ENCODE data around the gene CYP4A22. TPM values are rescaled to one million over a fixed set of nuclear protein-coding genes. Genes with fewer than 3 reads are reported as not detected.

CYP4A22 gene
- total RNA-seq, 1 experiment from 2014 or later: not detected

DNA sequence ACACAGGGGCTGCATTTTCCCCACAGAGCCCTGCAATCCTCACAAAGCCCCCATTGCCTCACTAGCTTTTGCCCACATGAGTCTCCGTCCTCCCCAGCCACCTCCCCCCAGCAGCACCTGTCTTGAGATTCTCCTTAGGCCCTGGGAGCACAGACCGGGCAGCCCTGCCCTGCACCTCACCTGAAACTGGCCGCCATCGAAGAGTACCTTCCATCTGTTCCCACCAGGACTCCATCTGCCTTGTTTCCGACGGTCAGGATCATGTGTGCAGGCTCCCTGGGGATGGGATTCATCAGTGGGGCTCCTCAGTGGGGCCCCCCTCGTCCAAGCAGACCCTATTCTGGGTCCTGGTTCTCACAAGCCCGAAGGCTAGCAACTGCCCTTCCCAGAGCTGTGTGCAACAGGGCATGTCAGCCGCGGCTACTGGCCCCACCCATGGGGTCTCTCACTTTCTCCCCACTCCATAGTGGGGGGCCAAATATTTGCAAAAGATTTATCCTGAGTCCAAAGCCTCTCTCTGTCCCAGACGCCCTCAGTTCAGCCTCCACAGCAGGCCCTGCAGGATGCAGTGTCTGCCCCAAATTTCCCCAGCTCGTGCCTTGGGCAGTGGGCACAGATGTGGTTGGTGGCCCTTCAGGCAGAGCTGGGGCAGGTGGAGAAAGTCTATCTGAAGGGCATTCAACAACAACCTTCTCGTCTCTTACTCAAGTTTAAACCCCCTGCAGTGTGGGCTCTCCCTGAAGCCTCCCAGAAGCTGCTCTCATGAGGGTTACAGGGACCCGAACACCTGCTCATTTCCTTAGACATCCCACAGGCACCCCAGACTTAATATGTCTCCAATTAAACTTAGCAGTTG, 47.8 kb downstream of the CYP4A22 start:
- no peak overlapping the region for H3K4me2 ChIP-seq (ENCODE audit: insufficient read depth, insufficient read length, low read length)
- Mint-ChIP-seq H3K36me3 (ENCODE audit: insufficient read depth in 1 of 3, low read depth in 3 of 3) (0 out of 7 replicates have a peak, but pooled peaks cover 0 to 3% (median 0%) of the 10 kb centered on the region in 3 experiments), H3K4me1 (peaks cover 6 to 9% of the 10 kb centered on the region in 2 experiments), H3K27me3 (ENCODE audit: low read depth) (peaks cover 70% of the 10 kb centered on the region), H3K27ac (peak overlapping the region in 1 of 3 experiments; percentile 87; a peak in 1 of 7 replicates), H3K9me3 (peaks cover 5 to 10% of the 10 kb centered on the region in 2 experiments; a peak in 2 of 5 replicates), H3K4me3 (peak overlapping the region in 1 of 2 experiments; percentile 23; a peak in 1 of 5 replicates)
- peaks cover 4% of the 10 kb centered on the region; the same call in 1 of the 2 replicates for H3K27me3 ChIP-seq (ENCODE audit: insufficient read depth, low read length)
- H3K79me2 ChIP-seq (ENCODE audit: insufficient read depth, low read length): no peaks in the 10 kb centered on the region
- H2BK20ac ChIP-seq (ENCODE audit: low read depth, low read length, poor library complexity, severe bottlenecking): no peak overlapping the region
- no peak overlapping the region for H3K9ac ChIP-seq (ENCODE audit: extremely low read depth, insufficient read length, low read length)
- H3K4ac ChIP-seq (ENCODE audit: low read depth, low read length): no peak overlapping the region
- H2AK5ac ChIP-seq (ENCODE audit: insufficient read length, low read length): no peak overlapping the region
- no peak overlapping the region for H4K5ac ChIP-seq (ENCODE audit: insufficient read length, low read depth, low read length)
- no CpG with 5 or more reads among the region's 14 CpGs for WGBS (ENCODE audit: extremely low coverage, insufficient read length, low lambda C conversion rate)
- H3K9me3 ChIP-seq (ENCODE audit: control insufficient read depth, low read depth, low read length): no peaks in the 10 kb centered on the region
- H3T11ph ChIP-seq (ENCODE audit: low read length): no peak overlapping the region
- H2BK120ac ChIP-seq (ENCODE audit: low read depth, low read length, poor library complexity, severe bottlenecking): no peak overlapping the region
- no peaks in the 10 kb centered on the region for H3K4me1 ChIP-seq (ENCODE audit: insufficient read depth, low read length)
- H3K27ac ChIP-seq (ENCODE audit: insufficient read length, low read depth, low read length): no peak overlapping the region
- no peaks in the 10 kb centered on the region for H3K23me2 ChIP-seq (ENCODE audit: insufficient read length, low read depth, low read length, poor library complexity, severe bottlenecking)
- H2BK12ac ChIP-seq (ENCODE audit: insufficient read length, low read depth, low read length): no peak overlapping the region
- H4K20me1 ChIP-seq (ENCODE audit: control insufficient read depth, insufficient read depth, insufficient read length): no peaks in the 10 kb centered on the region
- H2AFZ ChIP-seq (ENCODE audit: low read length): no peak overlapping the region
- H4K91ac ChIP-seq (ENCODE audit: insufficient read length, low read depth, low read length): no peak overlapping the region
- H2BK15ac ChIP-seq (ENCODE audit: low read depth, low read length): no peak overlapping the region
- H3K79me1 ChIP-seq (ENCODE audit: insufficient read depth, low read depth, low read length, poor library complexity, severe bottlenecking): no peaks in the 10 kb centered on the region
- DNase-seq: no peak
- H3K56ac ChIP-seq (ENCODE audit: insufficient read length, low read depth, low read length): no peak overlapping the region
- no peak overlapping the region for H2BK5ac ChIP-seq (ENCODE audit: insufficient read length, low read length)
- H3K18ac ChIP-seq (ENCODE audit: insufficient read length, low read depth, low read length): no peak overlapping the region
- H3K23ac ChIP-seq (ENCODE audit: insufficient read length, low read depth, low read length): no peak overlapping the region
- no peak overlapping the region; the same call in 1 of the 2 replicates for H3K14ac ChIP-seq (ENCODE audit: insufficient read depth, low read length)
- TF ChIP-seq, protein P1, sequence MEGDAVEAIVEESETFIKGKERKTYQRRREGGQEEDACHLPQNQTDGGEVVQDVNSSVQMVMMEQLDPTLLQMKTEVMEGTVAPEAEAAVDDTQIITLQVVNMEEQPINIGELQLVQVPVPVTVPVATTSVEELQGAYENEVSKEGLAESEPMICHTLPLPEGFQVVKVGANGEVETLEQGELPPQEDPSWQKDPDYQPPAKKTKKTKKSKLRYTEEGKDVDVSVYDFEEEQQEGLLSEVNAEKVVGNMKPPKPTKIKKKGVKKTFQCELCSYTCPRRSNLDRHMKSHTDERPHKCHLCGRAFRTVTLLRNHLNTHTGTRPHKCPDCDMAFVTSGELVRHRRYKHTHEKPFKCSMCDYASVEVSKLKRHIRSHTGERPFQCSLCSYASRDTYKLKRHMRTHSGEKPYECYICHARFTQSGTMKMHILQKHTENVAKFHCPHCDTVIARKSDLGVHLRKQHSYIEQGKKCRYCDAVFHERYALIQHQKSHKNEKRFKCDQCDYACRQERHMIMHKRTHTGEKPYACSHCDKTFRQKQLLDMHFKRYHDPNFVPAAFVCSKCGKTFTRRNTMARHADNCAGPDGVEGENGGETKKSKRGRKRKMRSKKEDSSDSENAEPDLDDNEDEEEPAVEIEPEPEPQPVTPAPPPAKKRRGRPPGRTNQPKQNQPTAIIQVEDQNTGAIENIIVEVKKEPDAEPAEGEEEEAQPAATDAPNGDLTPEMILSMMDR (conservative IDR thresholded peaks at IDR 0.05): no peak
- no peak overlapping the region for H4K8ac ChIP-seq (replicated peaks; ENCODE audit: insufficient read length, low read depth, low read length)
